ENCODE data around the gene LCE2A. TPM values are rescaled to one million over a fixed set of nuclear protein-coding genes. Genes with fewer than 3 reads are reported as not detected.

The LCE2A gene
- total and polyA plus RNA-seq, 9 of the 15 experiments (the other 6 are each of a cell fraction or from before 2014, with no cell fraction given), result not detected

DNA sequence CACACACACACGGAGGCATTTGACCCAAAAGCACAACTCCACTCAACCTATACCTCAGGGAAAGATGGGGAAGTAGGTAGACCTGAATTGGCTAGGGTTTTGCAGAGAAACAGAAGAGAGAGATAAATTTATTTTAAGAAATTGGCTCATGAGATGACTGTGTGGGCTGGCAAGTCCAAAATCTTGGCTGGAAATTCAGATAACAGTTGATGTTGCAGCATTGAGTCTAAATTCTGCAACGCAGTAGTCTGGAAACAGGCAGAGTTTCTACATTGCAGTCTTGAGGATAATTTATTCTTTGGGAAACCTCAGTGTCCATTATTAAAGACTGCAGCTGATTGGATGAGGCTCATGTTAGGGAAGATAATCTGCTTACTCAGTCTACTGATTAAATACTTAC is 16.5 kb upstream of the LCE2A start:
- BruUV-seq (replicated peaks), result no TSS peak
- H3K4me1 ChIP-seq (replicated peaks in 1 of 2; ENCODE audit: control insufficient read depth in 2 of 2, insufficient read depth in 2 of 2, low read length in 2 of 2), result no peaks in the 10 kb centered on the region
- ChIA-PET POLR2A (no interaction called here), CTCF (ENCODE audit: low intra/inter-chr PET ratio) (no interaction called here)
- intact Hi-C loops (cut with micrococcal nuclease) (no loop called here), in situ Hi-C loops (cut with MboI) (no loop called here)
- H3K79me2 ChIP-seq (ENCODE audit: control insufficient read depth, insufficient read depth, low read length), result no peaks in the 10 kb centered on the region
- H3K9me1 ChIP-seq (ENCODE audit: control insufficient read depth, insufficient read depth, low read length), result no peaks in the 10 kb centered on the region
- no peaks in the 10 kb centered on the region for H4K20me1 ChIP-seq (replicated peaks; ENCODE audit: control insufficient read depth, insufficient read depth, low read length)
- H3K9ac ChIP-seq (ENCODE audit: insufficient read depth in 1 of 2, low read depth in 2 of 2, low read length in 2 of 2), result no peak overlapping the region
- TF ChIP-seq ZNF133 (CRISPR knock-in tag; IDR thresholded peaks at IDR 0.05) (no peak), FOXA1 (IDR thresholded peaks at IDR 0.05; ENCODE audit: borderline replicate concordance) (no peak)
- FAIRE-seq (no peak), DNase-seq (ENCODE audit: extremely low read depth in 1 of 4, low spot score in 3 of 4) (no peak), ATAC-seq (no peak)
- no peak overlapping the region for H3K27ac ChIP-seq (ENCODE audit: extremely low read depth, low read depth, low read length)
- no peaks in the 10 kb centered on the region for H3K9me3 ChIP-seq (replicated peaks; ENCODE audit: control insufficient read depth, insufficient read depth, low read depth, low read length)
- H3K4me3 ChIP-seq, result no peak overlapping the region
- no peak overlapping the region for H3K4me2 ChIP-seq (ENCODE audit: insufficient read depth, low read length)
- WGBS (ENCODE audit: insufficient coverage, low coverage, missing lambda C conversion rate), result 0% methylated on average over 2 of the region's 2 CpGs
- no peaks in the 10 kb centered on the region for H3K27me3 ChIP-seq (ENCODE audit: control insufficient read depth in 2 of 2, insufficient read depth in 2 of 2, low read length in 2 of 2)
- no peaks in the 10 kb centered on the region for H3K36me3 ChIP-seq (ENCODE audit: control insufficient read depth, insufficient read depth, low read length)
- H2AFZ ChIP-seq (ENCODE audit: low read depth, low read length), result no peak overlapping the region

DNA sequence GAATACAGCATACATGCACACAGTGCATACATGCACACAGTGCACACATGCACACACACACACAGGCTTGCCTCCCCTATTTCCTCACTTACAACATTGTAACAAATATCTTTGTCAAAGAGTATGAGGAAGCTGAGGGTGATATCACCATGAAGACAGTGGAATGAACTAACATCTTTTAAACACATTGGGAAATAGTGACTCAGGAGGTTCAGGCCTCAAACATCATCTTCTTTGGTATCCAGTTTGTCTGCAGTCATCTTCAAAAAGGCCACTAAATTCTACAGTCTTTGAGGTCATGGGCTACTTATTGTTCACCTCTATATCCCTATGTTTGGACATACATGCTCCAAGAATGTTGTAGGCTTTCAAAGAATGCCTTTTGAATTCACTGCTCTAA is 14.3 kb upstream of the LCE2A start:
- Histone ChIP-seq H3K9me3 (replicated peaks; ENCODE audit: control insufficient read depth, insufficient read depth, low read depth, low read length) (no peaks in the 10 kb centered on the region), H3K4me2 (ENCODE audit: insufficient read depth, low read length) (no peak overlapping the region), H3K36me3 (ENCODE audit: control insufficient read depth, insufficient read depth, low read length) (no peaks in the 10 kb centered on the region), H3K9ac (ENCODE audit: insufficient read depth in 1 of 2, low read depth in 2 of 2, low read length in 2 of 2) (no peak overlapping the region), H4K20me1 (replicated peaks; ENCODE audit: control insufficient read depth, insufficient read depth, low read length) (no peaks in the 10 kb centered on the region), H2AFZ (ENCODE audit: low read depth, low read length) (no peak overlapping the region), H3K27ac (ENCODE audit: extremely low read depth, low read depth, low read length) (no peak overlapping the region), H3K9me1 (ENCODE audit: control insufficient read depth, insufficient read depth, low read length) (no peaks in the 10 kb centered on the region), H3K27me3 (ENCODE audit: control insufficient read depth in 2 of 2, insufficient read depth in 2 of 2, low read length in 2 of 2) (no peaks in the 10 kb centered on the region), H3K4me1 (replicated peaks in 1 of 2; ENCODE audit: control insufficient read depth in 2 of 2, insufficient read depth in 2 of 2, low read length in 2 of 2) (no peaks in the 10 kb centered on the region), H3K79me2 (ENCODE audit: control insufficient read depth, insufficient read depth, low read length) (no peaks in the 10 kb centered on the region), H3K4me3 (no peak overlapping the region)
- no peak for ATAC-seq
- POLR2A ChIA-PET, result no interaction called here
- in situ Hi-C loops (cut with MboI), result no loop called here
- no peak for DNase-seq (ENCODE audit: extremely low read depth in 1 of 4, low spot score in 3 of 4)
- CTCF ChIA-PET (ENCODE audit: low intra/inter-chr PET ratio), result no interaction called here
- intact Hi-C loops (cut with micrococcal nuclease), result no loop called here
- BruUV-seq (replicated peaks), result no TSS peak
- FAIRE-seq, result no peak
- TF ChIP-seq SRSF1 (IDR thresholded peaks at IDR 0.05; ENCODE audit: low read depth, low read length), result no peak
- no peak for TF ChIP-seq DIDO1 (tag; IDR thresholded peaks at IDR 0.05; ENCODE audit: low read depth)
- no peak for TF ChIP-seq SOX6 (IDR thresholded peaks at IDR 0.05)
- no peak for TF ChIP-seq RBM17 (IDR thresholded peaks at IDR 0.05; ENCODE audit: borderline replicate concordance, low read depth, low read length)
- TF ChIP-seq FOXJ2 (tag; IDR thresholded peaks at IDR 0.05), result no peak
- TF ChIP-seq ZNF589 (CRISPR knock-in tag; IDR thresholded peaks at IDR 0.05; ENCODE audit: low read depth), result no peak
- no peak for TF ChIP-seq POU5F1 (IDR thresholded peaks at IDR 0.05; ENCODE audit: borderline replicate concordance, low read depth, low read length, partially characterized antibody)
- TF ChIP-seq NRF1 (conservative IDR thresholded peaks at IDR 0.05 in 1 of 2, IDR thresholded peaks at IDR 0.05 in 1 of 2), result no peak
- TF ChIP-seq IRF2 (CRISPR knock-in tag; IDR thresholded peaks at IDR 0.05), result no peak
- TF ChIP-seq, protein P1, sequence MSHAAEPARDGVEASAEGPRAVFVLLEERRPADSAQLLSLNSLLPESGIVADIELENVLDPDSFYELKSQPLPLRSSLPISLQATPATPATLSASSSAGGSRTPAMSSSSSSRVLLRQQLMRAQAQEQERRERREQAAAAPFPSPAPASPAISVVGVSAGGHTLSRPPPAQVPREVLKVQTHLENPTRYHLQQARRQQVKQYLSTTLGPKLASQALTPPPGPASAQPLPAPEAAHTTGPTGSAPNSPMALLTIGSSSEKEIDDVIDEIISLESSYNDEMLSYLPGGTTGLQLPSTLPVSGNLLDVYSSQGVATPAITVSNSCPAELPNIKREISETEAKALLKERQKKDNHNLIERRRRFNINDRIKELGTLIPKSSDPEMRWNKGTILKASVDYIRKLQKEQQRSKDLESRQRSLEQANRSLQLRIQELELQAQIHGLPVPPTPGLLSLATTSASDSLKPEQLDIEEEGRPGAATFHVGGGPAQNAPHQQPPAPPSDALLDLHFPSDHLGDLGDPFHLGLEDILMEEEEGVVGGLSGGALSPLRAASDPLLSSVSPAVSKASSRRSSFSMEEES (CRISPR knock-in tag; IDR thresholded peaks at IDR 0.05), result no peak
- no peak for TF ChIP-seq CBX5 (IDR thresholded peaks at IDR 0.05; ENCODE audit: borderline replicate concordance, low read depth)
- TF ChIP-seq, protein P2, sequence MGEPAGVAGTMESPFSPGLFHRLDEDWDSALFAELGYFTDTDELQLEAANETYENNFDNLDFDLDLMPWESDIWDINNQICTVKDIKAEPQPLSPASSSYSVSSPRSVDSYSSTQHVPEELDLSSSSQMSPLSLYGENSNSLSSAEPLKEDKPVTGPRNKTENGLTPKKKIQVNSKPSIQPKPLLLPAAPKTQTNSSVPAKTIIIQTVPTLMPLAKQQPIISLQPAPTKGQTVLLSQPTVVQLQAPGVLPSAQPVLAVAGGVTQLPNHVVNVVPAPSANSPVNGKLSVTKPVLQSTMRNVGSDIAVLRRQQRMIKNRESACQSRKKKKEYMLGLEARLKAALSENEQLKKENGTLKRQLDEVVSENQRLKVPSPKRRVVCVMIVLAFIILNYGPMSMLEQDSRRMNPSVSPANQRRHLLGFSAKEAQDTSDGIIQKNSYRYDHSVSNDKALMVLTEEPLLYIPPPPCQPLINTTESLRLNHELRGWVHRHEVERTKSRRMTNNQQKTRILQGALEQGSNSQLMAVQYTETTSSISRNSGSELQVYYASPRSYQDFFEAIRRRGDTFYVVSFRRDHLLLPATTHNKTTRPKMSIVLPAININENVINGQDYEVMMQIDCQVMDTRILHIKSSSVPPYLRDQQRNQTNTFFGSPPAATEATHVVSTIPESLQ (CRISPR knock-in tag; IDR thresholded peaks at IDR 0.05), result no peak
- TF ChIP-seq TBP (optimal IDR thresholded peaks at IDR 0.05; ENCODE audit: low read depth, low read length), result no peak
- TF ChIP-seq ZEB2 (IDR thresholded peaks at IDR 0.05), result no peak

All from K562 (cell line).